Right hindlimb (tissue), 1 donor: ENCODE results near the gene PPM1N.

Experiments
- DNase-seq: peaks from one replicate; pipeline ENCODE4 v3.0.0-alpha.2; 2018

Gene PPM1N

GRCh38 chr19:45492627-45493470 is 5.4 kb upstream of the PPM1N start:
- peak; percentile 81 for DNase-seq

GRCh38 chr19:45494261-45494916 is 3.9 kb upstream of the PPM1N start:
- DNase-seq = no peak

GRCh38 chr19:45495178-45495577 is 3.1 kb upstream of the PPM1N start:
- no peak for DNase-seq

- DNase-seq = peak; percentile 70
These were observed 1.8 kb upstream of the PPM1N start for GRCh38 chr19:45496349-45496953.

DNA sequence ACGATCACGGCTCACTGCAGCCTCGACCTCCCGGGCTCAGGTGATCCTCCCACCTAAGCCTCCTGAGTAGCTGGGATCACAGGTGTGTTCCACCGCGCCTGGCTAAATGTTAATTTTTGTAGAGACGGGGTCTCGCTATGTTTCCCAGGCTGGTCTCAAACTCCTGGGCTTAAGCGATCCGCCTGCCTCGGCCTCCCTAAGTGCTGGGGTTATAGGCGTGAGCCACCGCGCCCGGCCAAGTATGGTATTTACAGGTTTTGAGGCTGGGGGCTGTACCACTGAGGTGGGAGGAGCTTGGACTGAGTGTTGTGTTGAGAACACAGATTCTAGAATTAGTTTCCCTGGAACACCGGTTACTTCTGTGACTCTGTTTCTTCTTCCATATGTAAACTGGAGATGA is 452 bp upstream of the PPM1N start:
- DNase-seq = no peak

GRCh38 chr19:45499196-45500180 is 1.2 kb downstream of the PPM1N start:
- peak; percentile 50 for DNase-seq

DNA sequence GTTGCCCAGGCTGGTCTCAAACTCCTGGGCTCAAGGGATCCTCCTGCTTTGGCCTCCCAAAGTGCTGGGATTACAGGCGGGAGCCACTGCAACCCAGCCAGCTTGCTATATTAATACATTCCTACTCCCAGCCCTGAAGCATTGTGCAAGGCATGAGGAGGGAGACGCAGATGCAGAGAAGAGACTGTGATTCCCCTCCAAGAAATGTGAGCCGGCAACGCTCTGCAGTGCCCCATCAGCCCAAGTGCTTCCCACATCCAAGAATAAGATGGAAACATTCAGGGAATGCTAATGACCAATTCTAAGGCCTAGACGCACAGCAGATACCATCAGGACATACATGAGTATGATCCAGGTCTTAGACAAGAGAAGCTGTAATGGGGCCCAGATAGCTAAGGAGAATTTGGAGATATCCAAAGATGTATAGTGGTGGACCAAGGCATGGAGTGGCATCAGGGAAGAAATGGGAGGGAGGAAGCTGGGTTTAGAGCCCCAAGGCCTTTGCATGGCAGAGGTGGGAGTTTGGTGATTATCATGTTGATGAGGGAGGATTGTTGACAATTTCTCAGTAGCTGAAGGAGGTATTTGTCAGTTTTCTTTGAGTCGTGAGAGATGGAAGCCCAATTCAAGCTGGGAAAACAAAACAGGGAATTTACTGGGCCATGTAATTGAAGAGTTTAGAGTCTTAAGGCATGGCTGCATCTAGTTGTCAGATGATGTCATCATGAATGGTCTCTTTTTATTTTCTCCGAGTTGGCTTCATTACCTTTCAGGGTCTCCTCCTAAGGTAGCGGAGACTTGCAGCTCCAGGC is 2.9 kb downstream of the PPM1N start:
- no peak for DNase-seq

- DNase-seq = no peak
These were observed 3.4 kb downstream of the PPM1N start for GRCh38 chr19:45501730-45502014.

DNA sequence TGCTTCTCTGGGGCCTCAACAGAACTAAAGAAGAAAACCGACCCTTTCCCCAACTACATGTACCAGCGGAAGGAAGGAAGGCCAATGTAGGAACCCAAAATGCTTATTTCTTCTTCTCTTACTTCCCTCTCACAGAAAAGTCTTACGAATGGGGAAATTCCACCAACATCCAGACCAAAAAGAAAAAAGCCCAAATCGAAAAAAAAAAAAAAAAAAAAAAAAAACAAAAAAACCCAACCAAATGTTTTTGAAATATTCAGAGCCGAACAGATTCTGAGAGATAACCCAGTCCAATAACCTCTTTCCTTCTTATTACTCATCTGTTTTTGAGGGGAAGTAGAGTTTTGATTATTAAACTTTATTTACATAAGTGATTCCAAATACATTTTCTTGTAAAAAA is 3.9 kb downstream of the PPM1N start:
- DNase-seq = no peak

DNA sequence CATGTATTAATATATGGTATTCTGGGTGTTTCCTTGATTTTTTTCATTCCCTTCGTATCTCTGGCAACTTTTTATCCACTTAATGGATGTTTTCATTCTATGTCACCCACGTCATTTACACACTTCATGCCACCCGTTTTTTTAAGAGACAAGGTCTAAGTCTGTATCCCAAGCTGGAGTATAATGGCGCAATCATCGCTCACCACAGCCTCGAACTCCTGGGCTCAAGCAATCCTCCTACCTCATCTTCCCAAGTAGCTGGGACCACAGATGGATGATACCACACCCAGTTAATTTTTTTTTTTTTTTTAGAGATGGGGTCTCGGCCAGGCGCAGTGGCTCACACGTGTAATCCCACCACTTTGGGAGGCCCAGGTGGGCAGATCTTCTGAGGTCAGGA is 5.7 kb downstream of the PPM1N start:
- no peak for DNase-seq

- DNase-seq = no peak
These were observed 7.1 kb downstream of the PPM1N start for GRCh38 chr19:45505151-45505995.

DNA sequence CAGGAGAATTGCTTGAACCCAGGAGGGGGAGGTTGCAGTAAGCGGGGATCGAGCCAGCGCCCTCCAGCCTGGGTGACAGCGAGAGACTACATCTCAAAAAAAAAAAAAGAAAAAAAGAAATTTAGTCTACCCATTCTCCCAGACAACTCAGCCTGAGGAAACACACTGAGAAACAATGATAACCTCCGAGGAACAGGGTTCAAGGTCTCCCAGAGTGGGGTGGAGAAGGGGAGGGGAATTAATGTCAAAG is 7.7 kb downstream of the PPM1N start:
- no peak for DNase-seq

DNA sequence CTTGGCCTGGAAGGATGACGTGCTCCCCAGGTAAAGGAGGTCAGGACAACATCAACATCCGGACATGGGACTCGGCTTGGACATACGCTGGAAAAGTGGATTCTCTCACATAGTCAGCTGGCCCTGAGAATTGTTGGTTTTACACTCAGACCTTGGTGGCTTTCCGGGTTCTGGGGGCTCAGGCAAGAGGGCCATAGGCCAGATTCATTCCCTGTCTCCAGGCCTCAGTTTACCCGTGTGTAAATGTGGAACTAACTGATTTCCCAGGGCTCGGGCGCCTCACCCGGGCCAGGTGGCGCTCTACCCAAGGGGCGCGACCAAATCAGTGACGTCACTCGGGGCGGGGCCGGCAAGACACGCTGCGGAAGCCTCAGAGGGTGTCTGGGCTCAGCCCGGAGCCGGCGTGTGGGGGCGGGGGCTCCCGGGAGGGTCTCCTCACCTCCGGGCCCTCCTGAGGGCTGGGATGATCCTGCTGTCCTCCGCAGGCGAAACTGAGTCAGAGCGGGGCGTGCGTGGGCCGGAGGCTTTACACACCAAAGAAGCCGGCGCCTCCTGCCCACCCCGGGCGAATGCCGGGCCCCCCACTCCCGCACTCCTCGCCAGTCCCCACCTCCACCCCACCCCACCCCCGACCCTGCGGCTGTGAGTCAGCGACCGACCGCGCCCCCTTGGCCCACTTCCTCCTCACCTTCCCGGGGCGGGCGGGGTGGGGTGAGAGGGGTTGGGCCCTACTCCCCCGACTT is 8.2 kb downstream of the PPM1N start:
- DNase-seq = peak; percentile 91

DNA sequence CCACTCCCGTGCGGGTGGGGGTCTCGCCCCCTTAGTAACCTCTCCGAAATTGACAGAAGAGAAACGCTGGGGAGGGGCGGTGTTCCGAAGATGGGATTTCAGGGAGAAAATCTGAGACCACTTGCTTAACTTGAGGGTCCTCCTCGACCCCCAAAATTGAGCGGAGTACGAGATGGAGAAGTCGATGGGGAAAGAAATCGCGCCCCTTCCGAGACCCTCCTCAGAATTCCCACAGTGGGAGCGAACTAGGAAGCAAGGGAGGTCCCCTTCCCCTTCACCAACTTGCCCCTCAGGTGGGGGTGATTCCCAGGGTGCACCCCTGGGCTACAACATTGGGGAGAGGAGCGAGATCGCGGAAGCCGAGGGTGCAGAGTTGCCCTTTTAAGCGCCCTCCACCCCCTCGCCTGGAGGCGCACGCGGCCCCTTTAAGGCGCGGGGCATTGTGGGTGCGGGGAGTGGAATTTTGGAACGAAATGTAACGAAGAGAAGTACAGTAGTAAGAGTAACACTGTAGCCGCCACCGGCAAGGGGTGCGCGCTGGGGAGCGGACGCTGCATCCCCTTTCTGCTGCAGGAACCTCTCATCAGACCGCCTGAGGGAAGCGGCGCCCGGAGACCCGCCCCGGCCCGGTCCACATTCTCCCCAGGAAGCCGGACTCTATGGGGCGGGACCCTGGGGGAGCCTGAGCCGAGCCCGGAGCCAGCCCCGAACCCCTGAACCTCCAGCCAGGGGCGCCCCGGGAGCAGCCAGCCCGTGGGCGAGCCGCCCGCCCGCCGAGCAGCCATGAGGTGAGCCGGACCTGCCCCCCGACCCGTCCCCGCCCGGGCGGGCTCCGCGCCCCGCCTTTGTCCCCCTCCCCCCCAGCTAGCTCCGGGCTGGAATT is 9.0 kb downstream of the PPM1N start, which contains the start of gene VASP:
Gene VASP, plus strand, starts transcription at position 491 of the 883 bp plus-strand sequence. Its CDS starts 293 bp downstream, at position 784.
- peak; percentile 90 for DNase-seq

DNA sequence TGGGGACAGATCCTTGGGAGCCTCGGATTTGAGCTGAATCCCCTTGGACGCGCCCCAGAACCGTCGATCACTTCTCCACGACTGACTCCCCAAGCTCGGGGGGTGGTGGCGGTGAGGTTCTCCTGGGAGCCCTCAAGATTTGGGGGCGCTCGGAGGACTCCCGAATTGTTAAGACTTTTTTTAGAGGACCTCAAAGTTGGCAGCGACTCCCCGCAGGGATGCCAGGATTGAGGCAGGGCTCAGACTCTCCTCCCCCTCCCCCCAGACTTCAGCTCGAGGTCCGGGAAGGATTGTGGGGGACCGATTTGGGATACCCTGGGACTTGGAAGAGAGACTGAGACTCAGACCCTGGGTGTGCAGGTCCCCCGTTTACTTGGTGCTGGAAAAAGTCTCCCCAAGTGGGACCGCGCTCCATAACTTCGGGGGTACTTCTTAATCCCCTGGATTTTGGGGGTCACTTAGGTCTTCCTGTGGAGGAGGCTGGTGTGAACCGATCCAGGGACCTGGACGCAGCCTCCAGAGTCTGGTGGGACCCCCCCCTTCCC is 9.7 kb downstream of the PPM1N start:
- peak; percentile 50 for DNase-seq

DNA sequence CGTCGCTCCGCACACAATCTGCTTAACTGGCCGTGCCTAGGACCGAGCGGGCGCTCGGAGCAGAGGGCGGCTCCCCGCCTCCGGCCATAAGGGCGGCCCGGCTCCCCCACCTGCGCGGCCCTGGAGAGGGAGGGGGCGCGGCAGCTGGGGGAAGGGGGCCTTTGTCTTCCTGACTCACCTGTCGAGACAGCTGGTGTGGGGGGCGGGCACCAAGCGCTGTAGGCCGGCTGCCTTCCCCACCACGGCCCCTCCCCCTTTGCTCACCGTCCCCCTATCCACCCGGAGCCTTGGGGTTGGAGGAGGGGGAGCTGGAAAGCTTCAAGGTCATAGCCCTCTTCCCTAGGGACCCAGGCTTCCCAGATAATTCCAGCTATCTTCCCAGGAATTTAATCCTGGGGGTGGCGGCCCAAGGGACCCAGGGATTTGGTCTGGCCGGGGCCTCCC is 10.2 kb downstream of the PPM1N start:
- DNase-seq = peak; percentile 65

DNA sequence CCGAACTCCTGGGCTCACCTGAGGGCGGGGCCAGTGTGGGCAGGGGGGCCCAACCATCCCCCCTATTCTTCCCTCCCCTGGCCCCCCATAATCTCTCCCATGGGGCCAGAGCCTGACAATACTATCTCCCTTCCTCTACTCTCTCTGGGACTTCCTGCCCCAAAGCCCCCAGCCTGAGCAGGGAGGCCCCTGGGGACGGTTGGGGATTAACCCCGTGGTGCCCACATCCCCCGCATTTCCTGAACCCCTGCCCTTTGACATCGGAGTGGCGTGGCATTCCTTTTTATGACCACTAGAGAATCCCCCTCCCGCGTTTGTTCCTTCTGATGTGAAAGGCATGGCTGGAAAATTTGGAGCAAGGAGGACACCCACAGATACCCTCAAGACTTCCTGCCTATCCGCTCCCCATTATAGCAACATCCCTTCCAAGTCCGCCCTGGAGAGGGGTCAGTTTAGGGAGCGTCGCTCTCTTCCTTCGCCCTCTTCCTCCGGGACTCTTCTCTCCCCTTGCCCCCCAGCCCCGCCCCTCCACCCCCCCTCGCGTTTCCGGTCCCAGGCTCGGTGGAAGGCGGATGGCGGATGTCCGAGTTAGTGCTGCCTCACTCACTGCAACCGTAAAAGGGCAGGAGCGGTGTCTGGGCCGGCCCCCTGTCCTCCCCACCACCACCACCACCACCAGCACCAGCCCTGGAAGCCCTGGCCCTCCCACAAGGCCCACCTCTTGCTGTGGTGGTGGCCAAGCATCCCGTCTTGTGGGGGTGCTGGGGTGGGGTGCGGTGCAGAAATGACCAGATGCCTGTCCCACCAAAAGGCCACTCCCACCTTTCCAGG is 10.8 kb downstream of the PPM1N start:
- DNase-seq = peak; percentile 76

GRCh38 chr19:45509692-45510015 is 11.4 kb downstream of the PPM1N start:
- DNase-seq = no peak
